SH-SY5Y (cell line): ENCODE results near the gene ACVR2B.

ENCODE experiments used
- GATA2 ChIP-seq: IDR thresholded peaks from 2 replicates; pipeline ENCODE4 v1.6.1; 2011; ENCODE audit warnings: mild to moderate bottlenecking, low read depth, low read length
- GATA3 ChIP-seq: IDR thresholded peaks from 2 replicates; pipeline ENCODE4 v1.6.1; 2011; ENCODE audit warnings: low read depth, mild to moderate bottlenecking, low read length, moderate library complexity

DNA sequence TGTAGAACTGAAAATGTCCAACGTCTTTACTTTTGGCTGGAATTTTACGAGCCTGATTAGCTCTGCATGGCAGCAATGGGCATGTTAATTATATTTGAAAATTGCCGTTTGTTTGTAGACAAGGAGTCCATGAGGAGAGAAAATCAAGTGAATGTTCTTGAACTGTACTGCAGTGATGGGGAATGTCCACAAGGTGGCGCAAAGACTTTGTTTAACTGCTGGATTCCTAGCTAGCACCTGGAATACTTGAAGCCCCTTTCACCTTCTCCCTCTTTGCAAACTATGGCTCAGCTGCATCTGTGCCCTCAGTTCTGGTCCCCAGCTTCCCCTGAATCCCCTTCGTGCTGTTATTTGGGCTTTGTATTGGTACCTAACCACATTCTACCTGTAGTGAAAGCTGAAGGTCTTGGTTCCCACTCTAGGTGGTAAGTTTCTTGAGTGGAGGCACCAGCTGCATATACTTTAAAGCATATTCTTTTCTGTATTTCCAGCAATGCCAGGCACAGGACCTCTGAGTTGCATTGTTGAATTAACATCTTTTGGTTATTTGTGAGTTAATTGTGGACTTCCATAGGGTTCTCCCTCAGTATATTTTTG, 67.8 kb downstream of the ACVR2B start:
- TF ChIP-seq GATA3 = no peak
- TF ChIP-seq GATA2 = no peak
